ENCODE measurements around the gene PCCA.
"Not testable (repeated sequence)": the region's sequence is repeated elsewhere in the genome, so short reads cannot be mapped to it uniquely, and the experiment has no call there.

The PCCA gene

DNA sequence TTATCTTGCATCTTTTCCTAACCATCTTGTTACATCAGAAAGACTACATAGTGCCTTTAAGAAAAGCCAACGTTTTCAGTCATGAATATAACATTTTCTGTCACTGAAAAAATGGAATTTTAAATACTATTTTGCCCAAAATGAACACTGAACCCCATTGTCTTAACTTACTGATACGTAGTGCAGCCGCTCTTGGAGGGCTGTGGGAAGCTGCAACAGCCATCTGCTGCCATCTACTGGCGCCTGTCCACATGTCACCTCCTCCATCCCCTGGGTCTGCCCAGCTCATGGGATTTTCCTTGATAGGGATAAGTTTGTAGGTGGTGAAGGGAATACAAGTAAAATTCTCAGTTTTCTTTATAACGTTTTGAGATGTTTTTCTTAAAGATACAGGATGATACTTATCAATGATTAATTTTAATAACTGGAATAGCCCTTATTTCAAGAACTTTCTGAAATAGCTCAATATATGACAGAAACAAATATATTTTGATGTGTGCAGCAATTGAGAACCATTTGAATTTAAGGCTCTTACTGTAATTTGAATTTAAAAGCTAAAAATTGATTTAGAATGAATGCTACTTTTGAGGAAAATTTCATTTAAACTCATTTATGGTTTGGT, 426.0 kb downstream of the PCCA start:
- DNase-seq = peak; percentile 38 to 75

DNA sequence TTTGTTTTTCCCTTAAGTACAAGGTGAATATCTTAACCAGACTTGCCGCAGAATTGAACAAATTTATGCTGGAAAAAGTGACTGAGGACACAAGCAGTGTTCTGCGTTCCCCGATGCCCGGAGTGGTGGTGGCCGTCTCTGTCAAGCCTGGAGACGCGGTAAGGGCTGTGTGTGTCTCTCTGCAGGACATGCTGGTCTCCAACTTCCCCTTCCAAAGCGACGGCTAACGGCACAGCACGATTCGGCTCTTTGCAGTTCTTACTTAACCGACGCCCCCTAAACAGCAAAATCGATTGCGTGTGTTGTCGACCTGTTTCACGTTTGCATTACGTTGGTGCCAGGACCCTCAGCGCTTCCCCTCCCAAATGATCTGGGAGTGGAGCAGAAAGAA, 426.5 kb downstream of the PCCA start:
- no peak for DNase-seq

- no peak for DNase-seq
These were observed 428.2 kb downstream of the PCCA start for GRCh38 chr13:100517135-100517534.

DNA sequence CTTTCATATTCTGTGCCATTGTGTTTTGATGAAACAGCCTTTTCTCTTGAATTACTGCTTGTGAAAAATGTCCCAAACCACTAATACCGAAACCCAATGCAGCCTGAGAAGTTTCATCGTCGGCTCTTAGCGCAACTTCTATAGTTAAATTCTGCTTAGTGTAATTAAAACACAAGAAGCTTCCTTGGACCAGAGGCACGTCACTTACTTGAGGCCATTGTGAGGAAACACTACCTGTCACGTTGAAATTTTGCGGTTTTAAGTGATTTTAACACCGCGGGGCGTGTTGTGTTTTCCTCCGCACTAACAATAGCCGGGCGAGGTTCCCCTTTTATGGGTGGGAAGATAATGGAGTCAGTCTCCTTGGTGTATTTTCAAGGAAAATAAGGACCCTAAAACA, 428.8 kb downstream of the PCCA start:
- DNase-seq = no peak

- no peak for DNase-seq
These were observed 429.6 kb downstream of the PCCA start for GRCh38 chr13:100518394-100519062.

DNA sequence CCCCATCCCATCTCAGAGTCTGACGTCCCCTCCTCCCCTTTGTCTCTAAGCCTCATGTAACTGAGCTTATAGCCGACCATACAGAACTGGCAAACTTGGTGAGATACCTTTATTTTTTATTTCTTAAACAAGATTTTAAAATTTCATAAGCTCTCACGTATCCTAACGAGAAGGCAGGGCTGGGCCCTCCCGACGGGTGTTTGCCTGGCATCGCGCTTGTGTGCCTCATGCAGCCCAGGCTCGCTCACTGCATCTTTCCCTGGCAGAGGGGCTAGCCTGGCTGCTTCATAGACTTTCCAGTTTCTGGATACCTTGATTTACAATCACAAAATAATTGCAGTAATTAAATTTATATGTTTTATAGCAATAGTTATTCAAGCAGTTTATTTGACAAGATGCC, 430.7 kb downstream of the PCCA start:
- DNase-seq = no peak

DNA sequence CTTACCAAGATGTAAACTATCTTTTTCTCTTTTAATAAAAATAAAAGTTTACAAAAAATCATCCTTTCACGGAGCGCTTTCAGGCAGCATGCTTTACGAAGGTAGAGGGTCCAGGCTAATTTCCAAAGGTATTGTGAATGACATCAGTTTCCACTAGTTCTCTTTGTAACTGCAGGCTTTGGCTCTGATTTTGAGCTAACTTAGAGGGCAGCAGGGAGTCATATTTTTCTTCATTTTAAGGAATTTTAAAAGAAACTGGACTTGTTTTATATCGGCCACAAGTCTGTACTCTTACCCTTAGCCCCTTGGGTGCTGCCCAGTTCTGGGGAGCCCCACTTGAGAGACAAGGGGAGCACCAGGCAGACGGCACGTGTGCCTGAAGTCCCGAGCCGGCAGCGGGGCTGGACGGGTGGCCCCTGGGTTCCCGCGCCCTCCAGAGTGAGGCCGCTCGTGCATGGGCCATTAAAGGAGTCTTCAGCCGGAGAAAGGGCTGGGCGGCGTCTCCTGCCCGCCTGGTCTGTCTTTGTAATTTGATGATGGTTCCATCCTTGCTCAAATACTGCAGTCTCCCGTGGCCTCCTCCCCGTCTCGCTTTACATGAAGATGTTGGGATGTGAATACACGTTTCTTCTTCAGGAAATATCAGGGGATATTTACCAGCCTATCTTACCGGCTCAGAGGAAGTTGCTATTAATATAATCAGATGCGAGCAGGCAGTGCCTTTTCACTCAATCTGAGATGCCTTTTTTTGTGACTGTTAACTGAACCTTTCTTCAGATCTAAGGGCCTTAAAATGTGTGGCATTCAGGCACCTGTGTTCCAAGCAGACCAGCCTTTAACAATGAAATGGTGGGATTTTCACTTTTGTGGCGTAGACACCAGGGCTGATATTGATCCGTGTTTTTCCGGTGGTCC, 432.3 kb downstream of the PCCA start:
- DNase-seq = peak in 1 of 2 experiments; percentile 20

- peak; percentile 73 to 74 for DNase-seq
These were observed 433.1 kb downstream of the PCCA start for GRCh38 chr13:100521851-100522617.

DNA sequence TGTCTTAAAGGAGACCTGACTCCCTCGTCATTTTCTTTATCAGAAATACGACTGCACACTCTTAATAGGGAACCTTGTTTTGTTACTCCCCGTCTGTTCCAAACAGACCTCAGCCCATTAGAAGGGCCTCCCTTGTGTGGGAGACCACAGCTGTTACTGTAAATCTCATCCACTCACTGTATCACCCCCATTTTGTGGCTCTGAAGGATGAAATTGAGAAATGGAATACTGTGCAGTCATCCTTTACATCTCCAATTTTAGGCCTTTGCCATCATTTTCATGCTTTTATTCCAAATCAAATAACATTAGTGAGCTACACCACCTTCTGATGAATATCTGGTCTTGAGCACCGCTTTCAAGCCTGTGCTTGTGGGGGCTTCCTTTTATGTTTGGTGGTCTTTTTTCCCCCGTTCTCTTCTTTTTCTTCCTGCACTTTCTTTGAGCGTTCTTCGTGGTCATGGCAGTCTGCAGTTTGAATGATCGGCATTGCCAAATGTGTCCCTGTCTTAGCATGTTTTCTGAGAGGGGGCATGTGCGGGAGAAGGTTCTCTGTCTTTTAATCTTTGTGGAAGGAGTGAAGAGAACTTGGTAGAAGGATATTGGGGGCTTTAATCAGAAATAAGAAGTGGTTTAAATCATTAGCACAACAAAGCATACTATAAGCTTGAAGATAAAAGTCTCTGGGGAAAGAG, 433.9 kb downstream of the PCCA start:
- DNase-seq = peak; percentile 64 to 73

- DNase-seq = peak in 1 of 2 experiments; percentile 83
These were observed 434.5 kb downstream of the PCCA start for GRCh38 chr13:100523411-100523810.

GRCh38 chr13:100523981-100524386, 435.1 kb downstream of the PCCA start:
- peak in 1 of 2 experiments; percentile 1 for DNase-seq

DNA sequence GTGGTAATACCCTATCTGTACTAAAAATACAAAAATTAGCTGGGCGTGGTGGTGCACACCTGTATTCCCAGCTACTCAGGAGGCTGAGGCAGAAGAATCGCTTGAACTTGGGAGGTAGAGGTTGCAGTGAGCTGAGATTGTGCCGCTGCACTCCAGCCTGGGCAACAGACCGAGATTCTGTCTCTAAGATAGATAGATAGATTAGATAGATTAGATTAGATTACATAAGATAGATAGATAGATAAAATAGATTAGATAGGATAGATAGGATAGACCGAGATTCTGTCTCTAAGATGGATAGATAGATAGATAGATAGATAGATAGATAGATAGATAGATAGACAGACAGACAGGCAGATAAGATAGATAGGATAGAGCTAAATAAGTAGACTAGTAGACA, 435.8 kb downstream of the PCCA start:
- not testable (repeated sequence) for DNase-seq

DNA sequence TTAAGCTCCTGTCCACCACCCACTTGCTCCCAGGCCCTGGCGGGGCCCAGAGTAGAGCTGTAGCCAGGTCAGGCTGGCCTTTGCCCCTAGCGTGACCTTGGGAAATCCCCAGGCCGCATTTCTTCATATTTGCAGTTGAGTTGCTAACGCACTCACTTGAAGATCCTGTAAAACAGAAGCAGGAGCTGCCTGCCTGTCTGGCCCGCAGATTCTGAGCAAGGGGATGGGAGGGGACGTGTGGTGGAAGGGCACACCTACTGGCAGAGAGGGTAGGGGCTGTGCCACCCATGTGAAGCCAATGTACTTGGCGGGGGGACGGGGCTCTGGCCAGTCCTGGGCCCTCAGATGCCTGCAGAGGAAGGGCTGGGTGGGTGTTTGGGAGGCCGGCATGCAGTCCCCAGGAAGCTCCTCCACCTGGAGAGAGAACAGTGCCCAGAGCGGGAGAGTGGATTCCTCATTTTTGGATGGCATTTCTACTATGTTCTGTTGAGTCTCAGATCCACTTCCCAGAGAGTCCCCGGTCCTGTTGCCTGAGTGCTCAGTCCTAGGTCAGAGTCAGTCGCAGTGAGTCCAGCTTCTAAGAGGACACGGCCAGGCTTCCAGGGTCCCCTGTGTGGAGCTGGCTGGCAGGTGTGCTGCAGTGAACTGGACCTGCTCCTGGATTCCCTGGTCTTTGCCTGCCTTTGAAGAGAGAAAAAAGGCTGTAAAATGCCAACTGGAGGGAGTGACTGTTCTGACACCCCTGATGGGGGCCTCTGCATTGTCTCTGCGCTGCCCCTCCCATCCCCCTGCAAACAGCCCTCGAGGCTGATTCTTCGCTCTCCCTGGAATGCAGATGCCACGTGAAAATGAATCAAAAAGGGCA, 436.8 kb downstream of the PCCA start:
- DNase-seq = no peak

DNA sequence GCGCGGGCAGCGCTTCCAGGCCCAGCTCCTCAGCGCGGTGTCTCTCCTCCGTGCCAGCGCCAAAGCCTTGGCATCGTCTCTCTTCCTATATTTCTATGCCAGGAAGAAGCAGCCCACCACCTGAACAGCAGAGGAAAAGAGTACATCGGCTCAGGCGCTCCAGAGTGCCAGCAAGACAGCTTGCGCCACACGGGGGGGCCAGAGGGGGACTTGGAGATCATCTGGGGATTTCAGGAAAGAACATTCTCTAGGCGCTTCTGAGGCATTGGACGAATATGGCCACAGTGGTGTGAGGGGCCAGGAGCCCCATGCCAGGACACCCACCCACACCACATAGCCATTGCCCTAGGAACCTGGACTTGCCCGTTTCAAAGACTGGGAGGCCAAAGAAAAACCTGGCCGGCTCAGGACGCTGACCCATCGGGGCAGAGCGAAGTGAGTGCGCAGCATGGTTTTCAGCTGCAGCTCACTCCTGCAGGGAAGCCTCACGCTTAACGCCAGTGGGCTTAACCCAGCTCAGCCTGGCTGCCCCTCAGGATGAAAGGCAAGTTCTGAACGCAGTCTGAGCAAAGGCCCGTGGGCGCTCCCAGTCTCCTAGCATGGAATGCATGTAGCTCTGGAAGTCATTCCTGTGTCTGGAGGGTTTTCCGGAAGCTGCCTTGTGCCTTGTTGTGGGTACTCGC, 437.6 kb downstream of the PCCA start:
- peak; percentile 33 to 84 for DNase-seq

DNA sequence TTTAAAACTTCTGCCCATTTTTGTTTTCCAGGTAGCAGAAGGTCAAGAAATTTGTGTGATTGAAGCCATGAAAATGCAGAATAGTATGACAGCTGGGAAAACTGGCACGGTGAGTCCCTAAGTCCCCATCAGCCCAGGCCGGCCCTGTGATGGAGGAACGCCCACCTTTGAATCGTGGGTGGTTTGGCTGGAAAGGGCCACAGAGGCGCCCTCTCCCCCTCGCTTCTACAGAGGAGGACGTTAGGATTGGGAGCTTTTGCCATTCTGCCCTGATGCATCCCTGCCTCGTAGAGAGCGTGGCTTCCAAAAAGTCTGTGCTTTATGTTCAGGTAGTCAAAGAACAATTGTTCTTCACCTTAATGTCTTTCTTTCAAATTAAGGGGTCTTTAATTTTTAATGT, 438.8 kb downstream of the PCCA start:
- peak in 1 of 2 experiments; percentile 12 for DNase-seq

- no peak for DNase-seq
These were observed 439.5 kb downstream of the PCCA start for GRCh38 chr13:100528353-100528752.

- no peak for DNase-seq
These were observed 439.9 kb downstream of the PCCA start for GRCh38 chr13:100528820-100529219.

- no peak for DNase-seq
These were observed 440.9 kb downstream of the PCCA start for GRCh38 chr13:100529666-100530377.

DNA sequence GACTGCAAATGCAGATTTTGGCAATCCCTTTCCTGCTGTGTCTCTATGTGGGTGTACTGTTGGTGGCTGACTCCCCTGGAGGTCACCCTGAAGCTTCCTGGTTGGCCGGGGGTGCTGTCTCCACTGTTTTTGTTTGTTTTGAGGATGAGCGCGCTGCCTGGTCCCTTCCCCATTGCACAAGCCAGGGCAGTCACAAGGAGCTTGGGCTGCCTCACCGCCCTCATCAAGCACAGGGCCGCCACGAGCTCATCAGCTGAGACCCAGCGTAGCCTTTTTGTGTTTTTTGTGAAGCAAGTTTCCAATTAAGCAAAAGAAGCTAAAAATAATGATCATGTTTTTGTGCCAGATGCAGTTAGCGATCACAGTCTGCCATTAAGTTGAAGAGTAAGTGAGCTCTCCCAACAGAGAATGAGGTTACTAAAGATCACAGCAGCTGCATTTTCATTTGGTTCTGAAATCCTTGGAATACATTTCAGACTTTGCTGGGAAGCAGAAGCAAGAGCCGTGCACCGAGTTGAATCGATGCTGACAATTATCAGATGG, 441.8 kb downstream of the PCCA start:
- peak in 1 of 2 experiments; percentile 29 for DNase-seq

All from NCI-H446 (cell line).